Cerebellar cortex (tissue), 1 donor: ENCODE data around the gene TRIM46.
"Not testable (repeated sequence)": the region's sequence is repeated elsewhere in the genome, so short reads cannot be mapped to it uniquely, and the experiment has no call there.

Source experiments
- DNase-seq: peaks from one replicate; pipeline ENCODE4 v3.0.0-alpha.2; 2015; ENCODE audit warnings: low spot score

Gene TRIM46

DNA sequence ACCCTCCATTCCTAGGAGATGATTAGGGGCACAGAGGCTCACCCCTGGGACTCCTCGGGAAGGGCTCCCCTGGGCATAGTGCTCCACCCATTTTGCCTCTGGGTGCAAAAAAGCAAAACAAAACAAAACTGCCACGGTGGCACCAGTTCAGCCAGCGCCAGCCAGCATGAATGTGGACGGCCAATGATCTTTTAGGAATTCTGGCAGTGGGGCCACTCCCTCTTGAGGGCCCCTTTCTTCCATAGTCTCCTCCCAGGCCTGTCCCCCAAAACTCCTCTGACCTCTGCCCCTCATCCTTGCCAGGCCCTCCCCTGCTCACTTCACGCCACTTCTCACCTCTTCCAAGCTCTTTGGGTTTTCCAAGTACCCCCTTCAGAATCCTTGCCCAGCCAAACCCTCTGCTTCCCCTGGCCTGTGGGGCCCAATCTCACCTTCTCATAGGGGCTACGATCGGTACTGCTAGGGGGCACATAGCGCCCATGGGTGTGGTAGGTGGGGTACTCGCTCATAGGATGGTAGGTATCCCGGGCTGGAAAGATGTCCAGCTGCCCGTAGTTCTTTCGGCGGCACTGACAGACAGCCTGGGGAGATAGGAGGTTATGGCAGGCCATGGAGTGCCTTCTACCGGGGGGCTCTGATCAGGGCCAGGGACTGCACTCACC, 13.3 kb downstream of the TRIM46 start:
- no peak for DNase-seq

DNA sequence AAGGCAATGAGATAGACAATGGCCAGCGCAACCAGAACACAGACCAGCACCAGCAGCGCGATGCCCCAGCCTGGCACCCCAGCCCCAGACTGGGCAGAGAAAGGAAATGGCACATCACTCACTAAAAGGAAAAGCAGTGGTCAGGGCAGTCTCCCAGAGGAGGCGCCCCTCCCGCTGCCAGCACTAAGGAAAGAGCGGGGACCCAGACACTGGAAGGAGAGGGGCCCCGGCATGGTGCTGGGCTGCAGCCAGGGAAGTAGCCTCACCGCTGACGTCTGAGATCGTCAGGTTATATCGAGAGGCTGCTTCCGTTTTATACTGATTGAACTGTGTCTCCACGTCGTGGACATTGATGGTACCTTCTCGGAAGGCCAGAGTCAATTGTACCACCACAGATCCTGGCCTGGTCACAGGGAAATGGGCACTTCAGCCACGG, 13.8 kb downstream of the TRIM46 start:
- DNase-seq: no peak

DNA sequence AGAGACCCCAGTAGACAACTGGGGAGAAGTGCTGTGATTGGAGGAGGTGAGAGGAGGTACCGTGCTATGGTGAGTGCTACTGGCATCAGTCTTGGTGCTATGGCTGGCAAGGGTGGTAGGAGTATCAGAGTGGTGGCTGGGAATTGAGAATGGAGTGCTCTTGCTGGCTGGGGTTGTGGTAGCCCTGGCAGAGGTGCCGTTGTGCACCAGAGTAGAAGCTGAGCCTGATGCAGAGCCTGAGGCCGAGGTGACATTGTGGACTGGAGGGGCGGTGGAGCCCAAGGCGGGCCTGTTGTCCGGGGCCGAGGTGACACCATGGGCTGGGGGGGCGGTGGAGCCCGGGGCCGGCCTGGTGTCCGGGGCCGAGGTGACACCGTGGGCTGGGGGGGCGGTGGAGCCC, 14.6 kb downstream of the TRIM46 start:
- DNase-seq: no peak

DNA sequence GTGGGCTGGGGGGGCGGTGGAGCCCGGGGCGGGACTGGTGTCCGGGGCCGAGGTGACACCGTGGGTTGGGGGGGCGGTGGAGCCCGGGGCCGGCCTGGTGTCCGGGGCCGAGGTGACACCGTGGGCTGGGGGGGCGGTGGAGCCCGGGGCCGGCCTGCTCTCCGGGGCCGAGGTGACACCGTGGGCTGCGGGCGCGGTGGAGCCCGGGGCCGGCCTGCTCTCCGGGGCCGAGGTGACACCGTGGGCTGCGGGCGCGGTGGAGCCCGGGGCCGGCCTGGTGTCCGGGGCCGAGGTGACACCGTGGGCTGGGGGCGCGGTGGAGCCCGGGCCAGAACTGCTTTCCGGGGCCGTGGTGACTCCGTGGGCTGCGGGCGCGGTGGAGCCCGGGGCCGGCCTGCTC, 16.3 kb downstream of the TRIM46 start:
- not testable (repeated sequence) for DNase-seq

DNA sequence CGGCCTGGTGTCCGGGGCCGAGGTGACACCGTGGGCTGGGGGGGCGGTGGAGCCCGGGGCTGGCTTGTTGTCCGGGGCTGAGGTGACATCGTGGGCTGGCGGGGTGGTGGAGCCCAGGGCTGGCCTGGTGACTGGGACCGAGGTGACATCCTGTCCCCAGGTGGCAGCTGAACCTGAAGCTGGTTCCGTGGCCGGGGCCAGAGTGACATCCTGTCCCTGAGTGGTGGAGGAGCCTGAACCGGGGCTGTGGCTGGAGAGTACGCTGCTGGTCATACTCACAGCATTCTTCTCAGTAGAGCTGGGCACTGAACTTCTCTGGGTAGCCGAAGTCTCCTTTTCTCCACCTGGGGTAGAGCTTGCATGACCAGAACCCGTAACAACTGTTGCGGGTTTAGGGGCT, 18.3 kb downstream of the TRIM46 start:
- no peak for DNase-seq

DNA sequence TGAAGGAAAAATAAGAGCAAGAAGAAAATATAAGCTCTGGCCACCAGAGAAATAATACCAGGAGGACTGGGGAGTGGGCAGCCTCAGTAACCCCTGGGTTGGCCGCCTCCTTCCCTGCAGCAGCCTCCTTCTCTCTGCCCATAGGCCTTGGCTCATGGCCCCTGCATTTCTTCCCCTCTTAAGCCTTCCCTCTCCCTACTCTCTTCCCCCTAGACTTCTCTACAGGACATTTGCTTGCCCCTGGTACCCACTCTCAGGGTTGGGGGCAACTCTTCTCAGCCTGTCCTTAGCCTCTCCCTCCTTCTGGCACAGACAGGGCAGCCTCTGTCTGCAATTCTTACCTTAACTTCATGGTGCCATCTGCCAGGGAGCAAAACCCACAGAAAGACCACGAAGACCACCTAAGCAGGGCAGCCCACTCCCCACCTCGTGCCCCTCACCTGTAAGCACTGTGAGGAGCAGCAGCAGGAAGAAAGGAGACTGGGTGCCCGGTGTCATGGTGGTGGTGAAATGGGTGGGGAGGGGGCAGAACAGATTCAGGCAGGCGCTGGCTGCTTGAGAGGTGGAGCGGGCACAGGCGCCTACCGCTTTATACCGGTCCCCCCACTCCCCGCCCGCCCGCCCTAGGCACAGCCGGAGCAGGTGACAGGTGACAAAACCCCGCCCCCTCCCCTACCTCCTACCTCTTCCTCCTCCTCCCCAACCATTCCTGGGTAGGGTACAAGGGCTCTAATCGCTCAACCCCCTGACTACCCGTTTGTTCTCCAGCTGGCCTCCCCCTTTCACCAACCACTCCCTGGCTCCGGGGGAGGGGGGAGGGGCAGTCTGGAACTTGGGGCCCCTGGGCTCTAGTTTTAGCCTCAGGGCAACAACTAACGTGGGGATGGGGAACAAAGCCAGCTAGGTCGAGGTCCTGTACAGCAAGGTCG, 19.0 kb downstream of the TRIM46 start:
- no peak for DNase-seq

DNA sequence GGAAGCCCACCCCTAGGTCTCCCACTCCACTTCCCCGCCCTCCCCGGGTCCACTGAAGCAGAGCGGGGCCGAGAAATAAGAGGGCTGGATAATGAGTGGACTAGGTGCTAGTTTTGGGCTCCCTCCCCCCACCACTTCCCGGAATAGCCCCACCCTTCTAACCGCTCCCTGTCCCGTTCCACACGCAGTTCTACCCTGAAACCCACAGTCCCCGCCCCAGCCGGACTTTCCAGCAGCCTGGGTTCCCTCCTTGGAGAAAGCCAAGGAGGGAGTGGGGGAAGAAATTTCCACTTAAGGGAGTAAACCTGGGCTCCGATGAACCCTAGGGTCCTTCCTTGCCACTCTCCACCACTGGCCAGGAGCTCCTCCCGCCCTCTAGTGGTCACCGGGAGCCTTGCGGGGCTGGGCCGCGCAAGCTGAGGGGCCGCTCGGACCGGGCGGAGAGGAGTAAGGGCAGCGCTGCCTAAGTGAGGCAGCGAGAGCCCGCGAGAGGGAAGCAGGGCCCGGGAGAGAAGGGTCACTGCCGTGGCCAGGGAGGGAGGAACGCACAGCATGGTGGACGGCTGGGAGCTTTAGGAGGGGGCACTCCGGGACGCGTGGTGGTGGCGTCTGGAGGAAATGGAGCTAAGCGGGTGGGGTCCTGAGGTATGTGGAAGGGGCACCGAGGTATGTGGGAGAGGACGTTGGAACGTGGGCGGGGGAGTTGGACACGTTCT, 19.8 kb downstream of the TRIM46 start:
- DNase-seq: peak; percentile 81

DNA sequence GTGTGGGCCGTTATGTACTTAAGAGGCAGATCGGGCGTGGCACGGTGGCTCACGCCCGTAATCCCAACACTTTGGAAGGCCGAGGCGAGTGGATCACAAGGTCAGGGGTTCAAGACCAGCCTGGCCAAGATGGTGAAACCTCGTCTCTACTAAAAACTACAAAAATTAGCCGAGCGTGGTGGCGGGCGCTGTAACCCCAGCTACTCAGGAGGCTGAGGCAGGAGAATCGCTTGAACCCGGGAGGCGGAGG, 20.3 kb downstream of the TRIM46 start:
- DNase-seq: not testable (repeated sequence)

DNA sequence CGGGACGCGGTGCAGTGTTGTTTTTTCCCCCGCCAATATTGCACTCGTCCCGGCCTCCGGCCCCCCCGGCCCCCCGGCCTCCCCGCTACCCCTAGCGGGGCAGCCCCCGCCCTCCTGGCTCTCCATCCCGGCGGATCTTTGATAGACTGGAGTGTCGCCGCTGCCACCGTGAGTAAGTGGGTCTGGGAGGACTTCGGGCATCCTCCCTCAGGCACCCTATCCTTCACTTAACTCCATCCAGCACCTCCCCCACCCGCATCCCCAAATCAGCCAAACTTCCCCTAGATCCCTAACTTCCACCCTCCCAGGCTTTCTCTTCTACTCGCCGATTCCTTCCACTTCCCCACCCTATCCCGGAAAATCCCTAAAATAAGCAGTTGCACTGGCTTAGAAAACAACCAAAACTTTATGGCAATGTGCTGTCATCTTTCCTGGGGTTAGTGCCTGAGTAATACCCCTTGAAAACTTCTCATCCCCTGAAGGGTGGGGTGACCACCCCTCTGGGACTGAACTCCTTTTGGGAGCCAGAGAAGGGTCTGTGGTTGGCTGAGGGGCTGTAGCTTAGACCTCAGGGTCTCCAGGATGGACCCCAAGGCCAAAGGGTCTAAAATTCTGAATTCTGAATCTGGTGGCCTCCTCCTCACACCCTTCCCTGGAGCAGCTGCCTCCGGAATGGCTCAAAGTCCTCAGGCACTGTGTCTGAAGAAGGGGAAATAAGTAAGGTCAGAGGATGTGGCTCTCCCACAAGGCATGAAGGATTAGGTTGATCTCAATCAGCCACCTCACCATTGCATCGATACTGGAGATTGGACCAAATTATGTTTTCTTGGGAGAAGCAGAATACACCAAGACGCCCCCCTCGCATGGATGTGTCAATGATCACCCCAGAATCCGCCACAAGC, 21.8 kb downstream of the TRIM46 start:
- DNase-seq: no peak

DNA sequence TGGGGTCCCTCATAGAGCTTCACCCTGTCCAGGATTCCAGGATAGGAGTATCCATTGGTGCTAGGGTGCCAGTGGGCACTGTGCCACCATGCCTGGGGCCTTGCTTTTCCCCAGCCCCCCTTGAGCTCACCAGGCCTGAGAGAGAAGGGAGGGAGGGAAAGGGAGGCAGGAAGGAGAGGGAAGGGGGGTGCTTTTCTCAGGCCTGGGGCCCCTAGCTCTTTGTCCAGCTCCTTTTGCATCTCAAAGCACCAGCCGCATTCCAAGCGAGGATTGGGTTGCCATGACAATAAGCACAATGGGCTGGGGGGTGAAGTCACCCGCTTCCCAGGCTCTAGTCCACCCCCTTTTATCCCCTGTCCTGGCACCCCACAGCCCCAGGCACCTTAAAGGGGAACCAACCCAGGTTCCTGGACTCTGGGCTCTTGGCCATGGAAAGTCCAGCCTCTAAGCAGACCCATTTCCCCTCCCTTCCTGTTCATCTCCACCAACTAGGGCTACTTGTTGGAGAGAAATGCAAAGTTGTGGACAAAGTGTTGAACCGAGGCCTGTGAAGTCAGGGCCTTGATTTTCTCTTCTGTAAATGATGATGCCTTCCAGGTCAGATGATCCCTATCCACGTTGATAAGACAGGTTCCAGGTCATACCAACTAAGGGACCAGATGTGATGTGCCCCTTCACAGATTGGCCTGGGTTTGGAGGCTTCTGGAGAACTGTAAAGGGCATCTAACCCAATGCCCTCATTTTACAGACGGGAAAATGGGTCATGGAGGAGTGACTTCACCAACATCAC, 22.6 kb downstream of the TRIM46 start:
- no peak for DNase-seq

DNA sequence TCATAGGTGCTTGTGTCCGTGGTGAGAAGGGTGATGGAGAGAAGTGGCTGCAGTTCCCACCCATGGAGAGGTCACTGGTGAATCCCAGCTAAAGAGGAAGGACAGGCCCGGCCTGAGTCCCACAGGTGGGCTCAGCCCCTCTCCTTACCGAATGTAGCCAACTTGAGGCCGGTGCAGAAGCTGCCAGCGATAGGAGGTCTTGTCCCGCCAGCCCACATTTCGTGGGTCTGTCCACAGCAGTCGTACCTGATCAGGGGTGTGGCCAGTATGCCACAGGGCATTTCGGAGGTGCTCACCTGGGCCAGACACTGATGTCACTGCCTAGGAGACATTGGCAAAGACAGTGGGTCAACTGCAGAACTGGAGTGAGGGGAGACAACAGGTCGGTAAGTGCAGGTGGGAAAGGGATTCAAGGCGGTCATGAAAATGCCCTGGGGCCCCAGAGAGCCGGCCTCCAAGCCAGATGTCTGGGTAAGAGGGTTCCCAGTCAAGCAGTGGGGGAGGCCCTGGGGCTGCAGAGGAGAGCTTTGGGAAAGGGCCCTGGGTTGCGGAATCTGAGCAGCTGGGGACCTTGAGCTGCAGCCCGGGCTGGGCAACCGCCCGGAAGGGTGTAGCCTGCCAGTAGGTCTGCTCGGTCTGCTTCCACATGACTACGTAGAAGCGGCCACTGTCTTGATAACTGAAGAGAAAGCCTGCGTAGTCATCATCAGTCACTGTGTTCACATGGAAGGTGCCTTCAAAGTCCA, 23.4 kb downstream of the TRIM46 start:
- DNase-seq: no peak

DNA sequence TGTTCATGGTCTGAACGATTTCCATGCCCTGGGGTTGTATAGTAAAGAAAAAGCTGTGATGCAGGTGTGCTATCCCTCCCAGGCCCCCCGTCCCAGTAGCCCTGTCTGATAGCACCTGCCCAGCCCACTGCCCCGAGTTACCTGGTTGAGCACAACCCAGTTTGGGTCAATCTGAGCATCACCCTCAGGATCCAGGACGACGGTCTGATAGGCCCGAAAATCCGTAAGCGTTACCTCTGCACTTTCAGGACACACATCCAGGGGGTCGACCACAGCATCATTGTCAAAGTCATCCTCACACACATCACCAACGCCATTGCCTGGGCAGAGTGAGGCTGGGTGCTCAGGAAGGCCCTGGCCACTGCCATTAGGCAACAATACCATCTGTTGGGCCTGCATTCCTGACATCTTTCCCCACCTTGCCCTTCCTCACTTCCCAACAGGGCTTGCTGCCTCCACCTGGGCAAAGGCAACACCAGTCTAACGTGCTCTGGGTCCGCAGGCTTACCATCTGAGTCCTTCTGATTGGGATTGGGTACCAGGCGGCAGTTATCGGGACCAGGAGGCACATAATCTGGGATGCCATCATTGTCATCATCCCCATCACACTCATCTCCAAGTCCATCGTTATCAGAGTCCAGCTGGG, 24.4 kb downstream of the TRIM46 start:
- no peak for DNase-seq

DNA sequence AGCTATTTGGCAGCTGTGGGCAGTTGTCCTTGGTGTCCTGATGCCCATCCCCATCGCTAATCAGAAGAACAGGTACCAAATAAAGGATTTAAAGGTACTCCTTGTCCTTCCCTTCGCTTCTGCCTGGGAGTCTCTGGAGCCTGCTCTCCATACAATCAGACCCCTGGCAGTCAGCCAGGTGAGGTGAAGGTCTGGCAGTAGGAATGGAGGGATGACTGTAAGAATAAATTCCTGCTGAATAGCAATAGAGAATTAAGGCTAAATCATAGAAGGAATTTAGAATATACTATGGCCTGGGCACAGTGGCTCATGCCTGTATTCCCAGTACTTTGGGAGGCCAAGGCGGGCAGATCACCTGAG, 24.9 kb downstream of the TRIM46 start:
- no peak for DNase-seq

DNA sequence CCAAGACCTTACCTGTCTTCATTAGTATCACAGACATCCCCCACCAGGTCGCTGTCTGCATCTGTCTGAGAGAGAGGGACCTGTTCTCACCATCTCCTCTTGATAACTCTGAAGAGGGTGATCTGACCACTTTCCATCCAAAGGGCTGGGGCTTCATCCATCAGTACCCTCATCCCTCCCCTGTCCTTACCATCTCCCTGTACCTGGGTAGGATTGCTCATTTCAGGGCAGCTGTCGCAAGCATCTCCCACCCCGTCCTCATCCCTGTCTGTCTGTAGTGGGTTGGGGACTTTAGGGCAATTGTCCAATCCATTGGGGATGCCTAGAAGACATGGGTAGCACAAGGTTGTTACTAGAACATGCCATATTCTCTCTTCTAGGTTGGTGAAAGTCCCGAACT, 26.1 kb downstream of the TRIM46 start:
- DNase-seq: no peak

DNA sequence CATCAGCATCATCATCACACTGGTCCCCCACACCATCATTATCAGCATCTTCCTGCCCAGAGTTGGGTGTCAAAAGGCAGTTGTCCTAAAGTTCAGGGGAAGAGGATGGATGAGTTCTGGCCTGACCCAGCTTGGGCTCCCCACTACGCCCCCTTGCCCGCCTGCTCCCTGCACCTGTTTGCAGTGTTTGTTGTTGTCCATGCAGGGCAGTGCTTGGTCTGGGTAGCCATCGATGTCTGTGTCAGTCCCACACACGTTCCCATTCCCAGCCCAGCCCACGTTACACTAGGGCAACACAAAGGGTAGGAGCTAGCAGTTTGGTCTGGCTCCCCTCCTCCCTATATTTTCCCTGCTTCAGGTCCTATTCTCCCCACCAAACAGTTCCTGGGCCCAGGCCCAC, 27.3 kb downstream of the TRIM46 start:
- DNase-seq: no peak

DNA sequence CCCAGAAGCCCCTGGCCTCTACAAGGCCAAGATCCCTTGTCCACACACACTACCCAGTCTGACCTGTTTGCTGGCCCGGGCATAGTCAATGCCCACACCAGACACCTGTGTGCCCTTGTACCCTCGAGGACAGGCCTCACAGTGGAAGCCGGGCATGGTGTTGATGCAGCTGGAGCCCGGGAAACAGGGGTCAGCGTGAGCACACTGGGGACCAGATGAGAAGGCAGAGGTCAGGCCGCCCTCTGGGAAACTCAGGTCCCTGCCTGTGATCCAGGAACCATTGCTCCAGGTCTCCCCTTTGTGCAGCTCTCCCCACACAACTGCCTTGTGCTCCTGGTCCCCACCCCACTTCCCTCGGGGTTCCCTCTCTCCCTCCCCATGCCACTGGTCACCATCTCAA, 28.5 kb downstream of the TRIM46 start:
- no peak for DNase-seq

DNA sequence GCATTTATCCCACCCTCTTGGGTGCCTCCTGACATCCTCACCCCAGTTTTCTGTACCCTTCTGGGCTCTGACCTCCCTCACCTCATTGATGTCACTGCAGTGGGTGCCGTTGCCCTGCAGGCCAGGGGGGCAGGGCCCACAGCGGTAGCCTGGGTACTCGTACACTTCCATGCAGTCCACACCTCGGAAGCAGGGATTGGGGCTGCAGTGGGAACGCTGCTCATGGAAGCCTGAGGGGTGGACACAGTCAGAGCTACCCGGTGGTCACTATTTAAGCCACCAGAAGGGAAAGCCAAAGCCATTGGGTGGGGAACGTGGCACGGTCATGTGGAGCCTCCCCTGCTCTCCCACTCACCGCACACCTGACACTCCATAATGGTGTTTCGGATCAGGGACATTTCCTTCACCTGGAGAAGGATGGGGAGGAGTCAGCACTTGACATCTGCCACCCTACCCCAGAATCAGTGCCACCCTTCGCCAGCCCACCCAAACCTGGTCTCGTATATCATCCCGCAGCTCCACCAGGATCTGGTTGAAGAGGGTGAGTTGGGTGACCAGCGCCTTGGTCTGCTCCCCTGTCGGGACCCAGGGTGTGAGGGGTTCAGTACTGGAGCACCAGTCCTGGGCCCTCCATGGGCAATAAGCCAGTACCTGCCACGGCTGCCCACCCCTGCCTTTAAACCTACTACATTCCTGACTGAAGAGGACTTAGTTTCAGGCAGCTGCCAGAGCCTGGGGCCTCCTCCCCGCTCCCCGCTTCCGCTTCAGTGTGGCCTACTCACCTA, 29.3 kb downstream of the TRIM46 start:
- DNase-seq: no peak

DNA sequence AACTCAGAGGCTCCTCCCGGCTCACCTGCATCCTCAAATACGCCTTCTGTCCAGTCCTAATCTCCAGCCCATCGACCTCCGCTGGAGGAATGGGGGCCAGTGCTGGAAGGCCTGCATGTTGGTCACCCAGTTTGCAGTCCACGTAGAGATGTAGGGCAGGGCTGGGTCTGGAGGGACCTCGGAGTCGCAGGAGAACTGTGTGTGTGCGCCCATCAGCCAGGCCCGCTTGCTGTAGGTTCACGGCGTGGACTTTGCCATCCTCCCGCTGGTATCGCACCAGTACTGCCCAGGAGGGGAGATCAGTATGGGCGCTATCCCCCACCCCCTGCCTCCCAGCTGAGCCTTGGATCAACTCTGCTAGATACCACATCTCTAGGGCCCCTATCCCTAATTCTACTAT, 31.4 kb downstream of the TRIM46 start:
- DNase-seq: no peak

DNA sequence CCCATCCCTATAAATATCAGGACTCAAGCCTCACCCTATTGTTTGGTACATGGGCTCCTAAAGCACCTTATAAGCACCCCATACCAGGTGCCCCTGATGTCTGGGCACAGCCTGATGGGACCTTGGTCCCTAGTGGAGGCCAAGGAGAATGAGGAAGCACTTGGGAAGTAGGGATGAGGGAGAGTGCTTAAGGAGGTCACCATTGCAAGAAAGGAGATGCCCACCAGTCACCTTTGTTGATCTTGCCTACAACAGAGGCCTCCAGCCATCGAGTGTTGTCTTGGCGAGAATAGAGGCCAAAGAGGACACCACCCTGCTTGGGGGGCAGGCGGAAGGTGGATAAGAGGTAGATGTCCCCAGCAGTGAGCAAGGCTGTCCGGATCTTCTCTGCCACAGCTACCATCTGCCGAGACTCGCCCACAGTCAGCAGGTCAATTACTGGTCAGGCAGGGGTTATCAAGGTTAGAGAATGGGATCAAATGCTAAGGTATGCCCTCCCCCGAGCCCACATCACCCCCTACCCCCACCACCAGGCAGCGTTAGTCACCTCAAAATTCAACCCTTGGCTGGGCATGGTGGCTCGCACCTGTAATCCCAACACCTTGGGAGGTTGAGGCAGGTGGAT, 32.4 kb downstream of the TRIM46 start:
- no peak for DNase-seq
